ENCODE data around the gene OR6N1.

Gene OR6N1, protein sequence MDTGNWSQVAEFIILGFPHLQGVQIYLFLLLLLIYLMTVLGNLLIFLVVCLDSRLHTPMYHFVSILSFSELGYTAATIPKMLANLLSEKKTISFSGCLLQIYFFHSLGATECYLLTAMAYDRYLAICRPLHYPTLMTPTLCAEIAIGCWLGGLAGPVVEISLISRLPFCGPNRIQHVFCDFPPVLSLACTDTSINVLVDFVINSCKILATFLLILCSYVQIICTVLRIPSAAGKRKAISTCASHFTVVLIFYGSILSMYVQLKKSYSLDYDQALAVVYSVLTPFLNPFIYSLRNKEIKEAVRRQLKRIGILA

DNA sequence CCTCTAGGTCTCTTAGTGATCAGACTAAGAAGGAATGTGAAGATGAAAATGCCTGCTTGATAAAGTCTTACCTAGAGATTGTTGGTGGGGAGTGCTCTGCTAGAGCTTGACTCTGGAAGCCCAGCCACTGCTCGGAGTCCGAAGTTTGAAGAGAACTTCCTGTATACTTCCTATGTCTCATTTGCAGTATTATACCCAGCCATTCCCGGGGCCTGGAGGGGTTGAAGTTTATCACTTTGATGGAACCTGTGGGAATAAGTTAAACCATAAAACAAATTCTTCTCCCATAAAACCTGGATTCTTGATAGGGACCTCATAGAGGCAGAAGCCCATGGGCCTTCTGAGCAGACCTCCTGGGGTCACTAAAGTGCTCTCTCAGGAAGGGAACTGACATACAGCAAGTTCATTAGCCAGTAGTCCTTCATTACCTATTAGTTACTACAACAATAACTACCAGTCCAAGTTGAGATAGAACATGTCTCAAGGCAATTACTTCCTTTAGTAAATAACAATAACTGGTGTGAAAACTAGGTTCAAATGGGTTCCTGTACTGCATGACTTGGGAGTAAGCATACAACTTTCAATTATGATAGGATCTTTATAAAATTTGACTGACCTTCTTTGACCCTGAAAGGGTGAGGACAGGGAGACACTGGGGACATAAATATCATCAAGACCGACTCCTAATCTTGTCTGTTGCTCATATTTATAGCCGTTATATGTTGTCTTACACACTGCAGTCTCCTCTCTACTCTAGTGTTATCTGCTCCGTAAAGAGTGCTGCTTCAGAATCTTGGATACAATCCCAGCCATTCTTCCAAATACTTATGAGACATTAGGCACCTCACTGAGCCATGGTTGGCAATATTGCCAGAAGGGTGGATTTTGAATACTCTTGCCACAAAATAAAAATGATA lies at the start of gene OR6N1:
Gene OR6N1 (minus strand): TSS at position 246 of the 917 bp plus-strand sequence. CDS start 5,513 bp downstream, outside the sequence.
- no peak for DNase-seq

DNA sequence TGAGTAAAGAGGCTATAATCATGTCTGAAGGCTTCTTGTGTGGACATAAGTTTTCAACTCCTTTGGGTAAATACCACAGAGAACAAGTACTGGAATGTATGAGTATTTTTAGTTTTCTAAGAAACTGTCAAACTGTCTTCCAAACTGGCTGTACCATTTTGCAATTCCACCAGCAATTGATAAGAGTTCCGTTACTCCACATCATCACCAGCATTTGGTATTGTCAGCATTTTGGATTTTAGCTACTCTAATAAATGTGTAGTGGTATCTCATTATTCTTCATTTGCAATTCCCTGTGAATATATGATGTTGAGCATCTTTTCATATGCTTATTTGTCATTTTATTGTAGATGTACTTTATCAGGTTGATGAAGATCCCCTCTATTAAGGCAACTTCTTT lies 49.7 kb upstream of the OR6N1 start:
- DNase-seq, result no peak

DNA sequence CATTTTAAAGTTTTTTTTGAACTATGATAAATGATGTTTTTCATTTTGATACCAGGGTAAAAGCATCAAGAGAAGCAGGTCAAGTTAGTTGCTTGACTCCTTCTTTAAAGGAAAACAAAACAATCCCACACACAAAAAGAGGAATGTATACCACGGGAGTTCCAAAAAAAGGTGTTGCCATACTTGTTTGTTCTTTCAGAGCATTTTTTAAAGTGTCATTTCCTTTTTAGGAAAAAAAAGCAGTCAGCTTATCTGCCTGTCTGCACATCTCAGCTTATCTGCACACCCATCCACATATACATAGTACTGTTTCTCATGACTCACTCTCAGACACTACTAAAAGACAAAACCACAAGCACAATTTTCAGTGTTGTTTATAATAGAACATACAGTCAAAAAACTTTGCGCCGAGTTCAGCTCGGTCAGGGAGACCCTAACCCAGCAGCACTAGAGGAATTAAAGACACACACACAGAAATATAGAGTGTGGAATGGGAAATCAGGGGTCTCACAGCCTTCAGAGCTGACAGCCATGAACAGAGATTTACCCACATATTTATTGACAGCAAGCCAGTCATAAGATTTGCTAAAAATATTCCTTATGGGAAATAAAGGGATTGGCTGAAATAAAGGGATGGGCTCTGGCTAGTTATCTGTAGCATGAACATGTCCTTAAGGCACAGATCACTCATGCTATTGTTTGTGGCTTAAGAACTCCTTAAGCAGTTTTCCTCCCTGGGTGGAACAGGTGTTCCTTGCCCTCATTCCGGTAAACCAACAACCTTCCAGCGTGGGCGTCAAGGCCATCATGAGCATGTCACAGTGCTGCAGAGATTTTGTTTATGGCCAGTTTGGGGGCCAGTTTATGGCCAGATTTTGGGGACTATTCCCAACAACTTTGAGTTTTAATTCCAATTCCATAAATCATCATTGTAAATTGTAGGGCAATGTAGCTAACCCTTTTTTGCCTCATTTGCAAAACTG lies 47.8 kb upstream of the OR6N1 start:
- no peak for DNase-seq

DNA sequence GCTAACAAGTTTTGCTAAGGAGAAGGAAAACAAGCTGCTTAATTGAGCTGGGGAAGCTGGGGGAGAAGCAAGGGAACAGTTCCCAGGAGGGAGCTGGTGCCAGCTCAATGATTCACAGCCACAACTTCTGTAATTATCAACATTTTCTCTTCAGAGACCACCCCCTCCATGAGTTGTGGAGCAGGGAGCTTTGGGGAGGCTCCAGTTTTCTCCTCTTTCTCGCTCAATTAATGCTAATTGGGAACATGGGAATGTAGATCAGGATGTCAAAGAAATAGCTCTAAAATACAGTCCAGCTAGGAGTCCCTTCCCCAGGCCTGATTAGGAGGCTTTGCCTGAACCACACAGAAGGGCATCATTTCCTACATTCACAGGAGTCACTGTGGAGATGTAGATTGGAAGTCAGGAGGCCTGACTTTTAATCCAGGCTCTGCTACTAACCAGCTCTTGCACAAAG lies 47.0 kb upstream of the OR6N1 start:
- DNase-seq, result no peak

DNA sequence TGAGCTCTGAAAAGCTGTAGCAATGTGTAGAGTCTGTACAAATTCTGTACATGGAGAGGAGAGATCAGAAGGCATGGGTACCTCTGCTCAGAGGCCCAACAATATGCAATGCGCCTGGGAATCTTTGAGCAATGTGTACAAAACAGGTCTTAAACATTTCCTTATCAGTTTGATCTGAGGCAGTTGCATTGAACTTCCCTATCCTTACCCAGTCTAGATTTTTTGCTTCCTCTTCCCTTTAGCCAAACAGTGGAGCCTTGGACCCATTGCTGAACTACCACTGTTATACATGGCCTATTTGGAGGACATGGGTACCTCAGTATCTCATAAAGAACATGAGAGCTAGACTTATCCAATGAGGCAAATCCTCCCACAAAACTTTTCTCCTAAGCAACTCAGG lies 46.6 kb upstream of the OR6N1 start:
- no peak for DNase-seq

DNA sequence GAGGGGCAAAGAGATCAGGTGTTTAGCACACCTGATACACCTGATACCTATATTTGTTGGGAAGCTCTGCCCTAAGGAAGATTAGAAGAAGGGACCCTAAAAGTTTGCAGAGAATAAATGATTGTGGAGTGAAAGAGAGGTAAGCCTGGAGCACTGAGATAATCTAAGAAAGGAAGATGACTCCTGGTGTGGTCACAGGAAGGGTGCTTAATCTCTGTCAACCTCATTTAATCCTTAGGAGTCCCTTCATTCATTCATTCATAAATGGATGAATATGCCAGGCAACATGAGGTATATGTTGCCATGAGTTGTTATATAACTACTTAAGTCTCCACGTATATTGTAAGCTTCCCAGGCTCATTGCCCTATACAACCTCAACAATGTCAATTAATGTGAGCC lies 43.0 kb upstream of the OR6N1 start:
- no peak for DNase-seq

DNA sequence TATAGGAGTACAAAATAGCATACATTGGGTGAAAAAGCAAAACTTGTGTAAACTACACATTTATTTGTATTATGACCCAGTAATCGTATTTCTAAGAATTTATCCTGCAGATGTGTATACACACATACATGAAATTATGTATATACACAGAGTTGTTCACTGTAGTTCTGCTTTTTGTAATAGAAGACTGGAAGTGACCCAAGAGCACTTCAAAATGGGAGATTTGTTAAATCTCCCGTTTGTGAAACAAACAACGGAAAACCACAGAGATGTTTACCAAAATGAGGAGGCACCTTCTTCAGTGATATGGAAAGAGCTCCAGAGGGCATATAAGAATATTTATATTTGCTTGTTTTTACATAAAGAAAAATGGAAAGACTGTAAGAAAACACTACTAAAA lies 41.2 kb upstream of the OR6N1 start:
- no peak for DNase-seq

DNA sequence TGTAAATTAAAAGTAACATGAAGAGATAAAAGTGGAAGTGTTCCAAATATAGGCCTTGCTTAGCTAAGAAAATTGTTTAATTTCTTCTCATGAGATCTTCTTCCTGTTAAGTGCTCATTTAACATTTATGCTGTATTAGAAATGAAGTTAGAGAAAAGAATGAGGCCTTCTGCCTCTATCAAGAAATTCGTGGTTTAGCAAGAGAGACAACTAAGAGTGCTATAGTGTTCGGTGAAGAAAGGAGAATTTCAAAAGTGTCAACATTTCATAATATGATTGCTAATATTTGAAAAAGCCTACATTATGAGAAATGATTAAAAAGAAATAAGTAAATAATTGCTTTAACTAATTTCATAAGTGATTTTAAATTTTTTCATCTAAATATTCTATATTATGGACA lies 40.3 kb upstream of the OR6N1 start:
- no peak for DNase-seq

DNA sequence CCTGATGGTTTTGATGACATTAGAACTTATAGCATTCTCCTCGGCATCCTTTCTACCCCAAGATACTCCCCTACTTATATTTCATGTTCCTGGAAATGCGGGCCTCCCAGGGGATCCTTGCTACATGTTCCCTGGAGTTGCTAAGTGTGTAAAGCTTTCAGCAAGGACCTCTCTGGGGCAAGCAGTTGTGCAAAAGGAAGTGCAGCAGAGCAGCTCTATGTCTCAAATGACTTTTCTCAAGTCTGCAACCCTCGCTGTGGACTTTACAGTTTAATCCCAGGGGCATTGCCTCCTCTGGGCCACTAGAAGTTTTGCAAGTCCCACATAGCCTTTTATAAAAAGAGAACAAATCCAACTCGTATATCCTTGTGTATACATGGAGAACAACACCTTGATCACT lies 38.3 kb upstream of the OR6N1 start:
- DNase-seq, result no peak

DNA sequence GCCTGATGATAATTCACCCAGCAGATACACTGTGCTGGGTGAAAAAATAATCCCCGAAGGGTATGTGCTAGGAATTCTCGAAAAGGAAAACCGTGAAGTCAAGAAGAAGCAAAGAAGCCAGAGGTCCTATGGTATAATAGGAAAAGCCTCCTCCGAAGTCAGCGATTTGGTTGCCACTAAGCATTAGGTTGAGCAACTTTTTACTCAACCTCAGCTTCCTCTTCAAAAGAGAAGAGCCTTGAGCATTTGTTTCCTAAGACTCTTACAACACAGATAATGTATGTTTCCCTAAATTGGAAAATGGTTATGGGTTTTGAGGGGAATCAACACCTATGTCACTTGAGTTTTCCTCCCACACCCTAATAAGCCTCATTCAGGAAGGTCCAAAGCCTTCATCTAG lies 37.9 kb upstream of the OR6N1 start:
- DNase-seq, result no peak

DNA sequence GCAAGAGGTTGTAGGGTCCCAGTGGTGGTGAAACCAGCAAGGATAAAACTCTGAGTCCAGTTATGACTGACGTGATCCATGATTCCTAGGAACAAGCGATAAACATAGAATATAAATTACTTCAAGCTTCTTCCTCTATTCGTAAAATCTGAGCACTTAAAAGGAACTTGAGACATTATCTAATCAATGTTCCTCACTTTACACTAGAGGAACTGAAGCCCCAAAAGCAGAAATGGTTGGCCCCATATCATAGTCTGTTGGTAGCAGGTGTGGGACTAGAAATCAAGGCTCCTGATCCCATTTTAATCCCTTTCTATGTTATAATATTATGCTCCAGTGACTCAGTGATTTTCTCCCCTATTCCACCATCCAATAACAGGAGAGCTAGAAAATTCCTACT lies 37.3 kb upstream of the OR6N1 start:
- no peak for DNase-seq

DNA sequence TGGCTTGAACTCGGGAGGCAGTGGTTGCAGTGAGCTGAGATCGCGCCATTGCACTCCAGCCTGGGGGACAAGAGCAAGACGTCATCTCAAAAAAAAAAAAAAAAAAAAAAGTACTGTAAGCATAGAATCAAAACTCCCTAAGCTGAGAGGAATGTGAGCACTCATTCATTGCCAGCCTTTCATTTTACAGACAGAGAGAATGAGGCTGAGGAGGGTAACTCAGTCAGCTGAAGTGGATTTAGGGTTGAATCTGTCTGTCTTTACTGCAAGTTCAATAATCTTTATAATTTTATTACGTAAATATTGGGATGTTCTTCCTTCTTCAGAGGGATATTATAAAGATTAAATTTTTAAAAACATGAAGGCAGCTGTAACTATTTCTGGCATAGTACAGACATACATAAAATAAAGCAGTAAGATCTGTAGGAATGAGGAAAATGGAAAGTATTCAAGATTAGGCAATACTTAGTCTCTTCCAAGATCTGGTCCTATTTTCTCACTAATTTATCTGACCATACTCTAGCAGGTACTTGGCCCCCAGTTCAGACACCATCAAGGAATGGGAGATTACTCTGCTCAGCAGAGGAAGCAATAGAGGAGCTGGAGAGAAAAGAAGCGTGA lies 35.0 kb upstream of the OR6N1 start:
- no peak for DNase-seq

DNA sequence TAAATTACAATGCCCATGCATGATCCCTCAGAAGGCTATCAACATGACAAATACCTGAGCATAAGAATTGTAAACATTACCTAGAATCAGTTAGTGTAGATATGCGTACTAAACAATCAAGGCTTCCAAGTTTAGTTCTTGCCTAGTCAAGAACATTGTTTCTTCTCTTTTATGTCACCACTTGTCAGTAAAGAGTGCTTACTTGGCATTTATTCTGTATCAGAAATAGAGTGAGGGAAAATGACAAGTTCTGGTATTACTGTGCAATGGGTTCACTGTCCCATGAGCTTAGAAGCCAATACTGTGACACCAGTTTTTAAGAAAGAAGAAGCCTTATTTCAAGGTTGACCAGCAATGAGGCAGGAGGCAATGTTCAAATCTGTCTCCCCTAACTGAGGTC lies 31.7 kb upstream of the OR6N1 start:
- no peak for DNase-seq

DNA sequence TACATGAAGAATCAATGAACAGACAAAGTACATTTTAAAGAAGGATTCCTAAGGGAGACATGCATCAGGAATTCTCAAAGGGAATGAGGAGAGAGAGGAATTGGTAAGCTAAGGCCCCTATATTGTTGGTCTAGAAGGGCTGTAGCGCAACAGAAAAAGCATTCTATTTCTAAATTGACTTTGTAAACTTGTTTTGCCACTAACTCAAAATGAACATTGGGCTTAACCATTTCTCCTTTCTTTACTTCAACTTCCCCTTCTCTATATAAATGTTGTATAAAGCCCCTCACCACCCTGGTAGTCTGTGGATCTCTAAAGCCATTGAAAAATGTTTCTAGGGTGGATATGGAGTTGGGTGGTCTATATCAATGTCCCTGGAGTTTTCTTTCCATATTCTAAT lies 29.4 kb upstream of the OR6N1 start:
- no peak for DNase-seq

DNA sequence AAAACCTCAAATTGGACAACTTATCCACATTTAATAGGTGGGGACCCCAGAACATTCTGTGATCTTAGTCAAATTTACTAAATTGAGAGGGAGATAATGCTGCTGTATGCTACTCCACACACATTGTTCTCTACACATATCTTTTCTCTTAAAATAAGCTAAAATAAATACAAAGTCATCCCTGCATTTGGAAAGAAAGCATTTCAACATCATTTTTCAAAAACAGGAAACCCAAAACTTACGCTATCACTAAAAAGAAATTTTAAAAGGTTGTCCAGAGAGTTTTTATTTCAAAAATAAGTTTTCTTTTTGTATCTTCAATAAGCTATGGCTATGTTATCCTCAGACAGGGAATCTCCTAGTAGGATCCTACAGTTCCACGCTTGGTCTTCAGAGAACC lies 28.5 kb upstream of the OR6N1 start:
- no peak for DNase-seq

DNA sequence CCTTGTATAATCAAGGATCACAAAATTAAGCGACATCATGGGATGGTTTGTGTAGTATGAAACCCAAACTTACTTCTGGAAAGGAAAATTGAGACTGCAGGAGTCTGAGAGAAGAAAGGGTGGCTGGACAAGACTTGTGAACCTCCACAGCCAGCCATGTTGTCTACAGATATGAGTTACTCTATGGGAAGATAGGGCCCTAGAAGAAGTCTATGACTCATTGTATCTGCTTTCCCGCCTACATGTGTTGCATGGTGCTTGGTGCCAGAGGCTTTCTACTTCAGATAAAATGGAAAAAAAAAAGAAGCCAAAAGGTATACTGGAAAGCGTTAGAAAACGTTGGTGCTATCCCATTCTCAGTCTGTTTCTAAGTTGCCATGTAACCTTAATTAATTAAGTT lies 27.7 kb upstream of the OR6N1 start:
- DNase-seq, result no peak

DNA sequence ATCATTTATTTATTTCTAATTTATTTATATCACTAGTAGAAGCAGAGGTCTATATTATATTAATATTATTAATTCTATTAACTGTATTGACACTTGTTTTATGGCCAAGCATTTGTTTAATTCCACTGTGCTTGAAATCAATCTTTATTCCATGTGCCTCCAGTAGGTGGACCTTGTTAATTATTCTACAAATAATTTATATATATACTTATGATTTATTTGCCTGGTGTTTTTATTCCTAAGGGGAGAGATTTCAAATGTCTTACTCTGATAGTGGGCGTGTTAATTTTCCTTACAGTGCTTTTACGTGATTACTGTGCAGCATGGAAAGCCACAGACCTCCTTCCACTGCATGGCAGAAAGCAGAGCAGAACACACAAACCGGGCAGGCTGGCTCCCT lies 26.5 kb upstream of the OR6N1 start:
- no peak for DNase-seq

DNA sequence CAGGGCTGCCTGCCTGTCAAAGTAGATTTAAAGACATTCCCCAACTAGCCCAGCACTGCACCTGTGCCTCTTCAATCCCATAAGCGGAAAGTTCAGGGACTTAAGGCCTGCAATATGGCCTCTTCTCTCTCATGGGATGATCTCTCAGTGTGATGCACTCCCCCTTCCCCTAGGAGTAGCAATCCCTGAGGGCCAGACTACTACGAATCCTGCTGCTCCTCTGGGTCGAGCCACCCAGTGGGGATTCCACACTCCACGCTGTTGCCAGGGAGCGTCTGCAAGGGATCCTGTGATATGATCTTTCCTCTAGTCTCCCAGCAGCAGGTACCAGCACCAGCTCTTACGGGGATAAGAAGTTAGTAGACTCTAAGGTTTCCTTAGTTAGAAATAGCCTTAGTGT lies 22.3 kb upstream of the OR6N1 start:
- DNase-seq, result no peak

DNA sequence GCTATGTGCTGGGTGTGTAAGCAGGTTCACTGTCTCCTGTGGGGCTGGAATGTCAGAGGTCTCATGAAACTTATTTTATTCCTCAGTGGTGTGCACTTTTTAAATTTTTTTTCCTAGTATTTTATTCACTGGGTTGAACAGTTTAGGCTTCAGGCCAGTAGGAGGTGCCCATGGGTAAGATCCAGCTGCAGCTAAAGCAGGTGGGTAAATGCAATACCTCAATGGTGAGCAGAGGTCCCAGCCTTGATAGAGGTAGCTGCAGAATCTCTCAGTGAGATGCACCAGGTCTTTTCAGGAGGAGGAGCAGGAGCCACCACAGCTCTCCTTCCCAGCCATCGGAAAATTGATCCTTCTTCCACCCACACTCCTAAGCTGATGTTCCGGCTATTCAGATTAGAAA lies 21.6 kb upstream of the OR6N1 start:
- no peak for DNase-seq

DNA sequence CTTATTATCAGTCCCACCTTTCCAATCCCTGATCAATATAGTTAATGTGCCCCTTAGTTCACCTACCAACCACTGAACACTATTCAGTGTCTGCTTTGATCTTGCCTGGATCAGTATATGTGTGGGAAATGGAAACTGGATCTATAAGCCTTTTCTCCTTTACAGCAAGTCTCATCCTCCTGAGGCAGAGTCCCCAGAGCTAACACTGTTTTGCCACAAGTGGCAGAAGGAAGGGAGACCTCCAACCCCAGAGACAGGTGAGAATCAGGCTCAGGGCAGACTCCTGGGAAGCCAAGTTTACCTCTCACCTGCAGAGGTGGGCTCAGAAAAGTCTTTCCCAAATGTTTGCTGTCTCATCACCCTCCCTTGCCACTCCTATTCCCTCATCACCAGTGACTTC lies 9.1 kb upstream of the OR6N1 start, which contains the start of gene OR6N2:
Gene OR6N2 (minus strand): TSS at position 101 of the 400 bp plus-strand sequence. CDS start 3,569 bp downstream, outside the sequence.
- DNase-seq, result no peak

DNA sequence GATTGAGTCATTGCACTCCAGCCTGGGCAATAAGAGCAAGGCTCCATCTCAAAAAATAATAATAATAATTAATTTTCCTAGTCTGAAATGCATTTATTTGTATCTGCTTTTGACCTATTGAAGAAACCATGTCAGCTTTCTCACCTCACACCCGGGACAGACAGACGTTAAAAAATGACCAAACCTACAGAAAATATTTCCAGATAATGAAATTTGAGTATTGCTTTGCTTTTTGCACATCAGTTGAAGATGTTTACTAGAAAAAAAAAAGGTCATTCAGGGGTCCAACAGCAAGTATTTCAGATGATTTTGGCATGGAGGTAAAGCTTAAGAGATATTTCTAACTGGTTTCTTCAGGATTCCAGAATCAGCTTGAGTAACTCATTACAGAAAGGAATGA lies 17.6 kb downstream of the OR6N1 start, which contains the start of gene OR6K6:
Gene OR6K6 (plus strand): TSS at position 301 of the 400 bp plus-strand sequence. CDS start 168 bp downstream, outside the sequence.
- no peak for DNase-seq

DNA sequence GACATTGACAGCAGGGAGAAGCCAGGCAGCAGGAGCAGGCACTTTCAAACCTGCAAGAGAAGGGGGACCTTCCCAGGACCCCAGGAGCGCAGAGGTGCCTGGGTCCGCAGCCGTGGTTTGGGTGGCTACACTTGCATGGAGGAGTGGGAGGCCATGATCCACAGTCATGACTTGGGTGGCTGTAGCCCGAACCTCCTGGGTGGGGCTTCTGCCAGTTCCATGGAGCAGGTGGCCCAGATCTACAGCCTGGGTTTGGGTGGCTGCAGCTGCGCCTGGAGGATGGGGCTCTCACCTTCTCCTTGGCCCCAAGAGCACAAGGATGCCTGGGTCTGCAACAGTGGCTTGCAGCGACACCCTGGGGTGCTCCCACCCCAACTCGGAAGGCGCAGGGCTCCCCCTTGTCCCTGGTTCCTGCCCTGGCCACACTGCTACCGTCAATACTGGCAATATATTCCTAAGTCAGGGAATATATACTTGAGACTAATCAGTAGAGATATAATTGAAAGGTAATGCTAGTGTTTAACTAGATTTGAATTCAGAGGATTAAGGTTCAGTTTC lies 19.8 kb downstream of the OR6N1 start:
- no peak for DNase-seq
